ENCODE results near the gene NUBP2. TPM values are rescaled to one million over a fixed set of nuclear protein-coding genes. Genes with fewer than 3 reads are reported as not detected.
"Not testable (repeated sequence)": the region's sequence is repeated elsewhere in the genome, so short reads cannot be mapped to it uniquely, and the experiment has no call there.

NUBP2 gene
- total RNA-seq, 1 donor from 2014 or later: 114 TPM

DNA sequence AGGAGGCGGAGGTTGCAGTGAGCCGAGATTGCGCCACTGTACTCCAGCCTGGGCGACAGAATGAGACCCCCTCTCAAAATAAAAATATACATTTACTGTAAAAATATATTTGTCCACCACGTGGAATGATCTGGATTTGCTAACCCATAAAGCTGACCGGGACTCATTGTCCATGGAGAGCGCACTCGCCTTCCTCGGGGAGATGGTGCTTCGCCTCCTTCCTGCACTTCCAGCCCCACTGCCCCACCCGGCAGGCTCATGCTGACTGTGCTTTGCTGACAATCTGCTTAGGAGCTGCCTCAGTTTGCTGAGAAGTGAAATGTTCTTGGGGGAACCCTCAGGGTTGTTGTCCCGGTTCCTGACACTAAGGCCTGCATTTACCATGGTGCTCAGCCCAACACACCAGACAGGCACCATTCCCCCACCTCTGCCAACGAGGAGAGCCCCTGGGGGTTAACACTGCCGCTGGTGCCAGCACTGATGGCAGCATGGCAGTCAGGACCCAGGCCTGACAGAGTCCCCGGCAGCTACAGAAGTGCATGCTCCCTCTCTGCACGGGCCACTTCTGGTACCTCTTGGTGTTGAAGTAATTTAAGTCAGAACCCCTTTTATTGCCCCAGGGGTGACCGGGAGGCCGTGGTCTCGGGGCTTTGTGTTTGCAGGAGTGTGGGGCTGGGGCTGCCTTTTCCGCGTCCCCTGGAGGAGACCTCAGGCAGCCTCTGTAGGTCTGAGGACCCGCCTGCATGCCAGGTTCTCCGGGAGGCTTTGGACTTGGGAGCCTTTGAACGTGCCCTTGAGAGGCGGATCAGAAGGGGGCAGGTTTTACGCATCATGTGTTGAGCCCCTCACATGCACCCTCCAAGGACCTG, 2.5 kb downstream of the NUBP2 start:
- no peak for DNase-seq (ENCODE audit: extremely low read depth, low read depth, low spot score)

DNA sequence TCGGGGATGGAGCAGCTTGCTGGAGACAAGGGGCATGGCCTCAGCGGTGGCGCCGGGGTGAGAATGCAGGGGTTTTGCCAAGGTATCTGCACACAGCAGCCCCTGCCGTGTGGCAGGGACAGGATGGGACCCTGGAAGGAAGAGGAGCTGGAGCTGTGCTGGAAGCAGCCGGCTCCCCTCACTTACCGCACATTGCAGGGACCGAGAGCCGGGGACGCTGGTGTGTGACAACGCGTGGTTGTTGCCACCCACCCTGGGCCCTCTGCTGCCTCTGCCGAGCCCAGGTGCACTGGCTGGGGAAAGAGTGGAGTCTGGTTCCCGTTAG, 3.0 kb downstream of the NUBP2 start:
- DNase-seq (ENCODE audit: extremely low read depth, low read depth, low spot score): no peak

DNA sequence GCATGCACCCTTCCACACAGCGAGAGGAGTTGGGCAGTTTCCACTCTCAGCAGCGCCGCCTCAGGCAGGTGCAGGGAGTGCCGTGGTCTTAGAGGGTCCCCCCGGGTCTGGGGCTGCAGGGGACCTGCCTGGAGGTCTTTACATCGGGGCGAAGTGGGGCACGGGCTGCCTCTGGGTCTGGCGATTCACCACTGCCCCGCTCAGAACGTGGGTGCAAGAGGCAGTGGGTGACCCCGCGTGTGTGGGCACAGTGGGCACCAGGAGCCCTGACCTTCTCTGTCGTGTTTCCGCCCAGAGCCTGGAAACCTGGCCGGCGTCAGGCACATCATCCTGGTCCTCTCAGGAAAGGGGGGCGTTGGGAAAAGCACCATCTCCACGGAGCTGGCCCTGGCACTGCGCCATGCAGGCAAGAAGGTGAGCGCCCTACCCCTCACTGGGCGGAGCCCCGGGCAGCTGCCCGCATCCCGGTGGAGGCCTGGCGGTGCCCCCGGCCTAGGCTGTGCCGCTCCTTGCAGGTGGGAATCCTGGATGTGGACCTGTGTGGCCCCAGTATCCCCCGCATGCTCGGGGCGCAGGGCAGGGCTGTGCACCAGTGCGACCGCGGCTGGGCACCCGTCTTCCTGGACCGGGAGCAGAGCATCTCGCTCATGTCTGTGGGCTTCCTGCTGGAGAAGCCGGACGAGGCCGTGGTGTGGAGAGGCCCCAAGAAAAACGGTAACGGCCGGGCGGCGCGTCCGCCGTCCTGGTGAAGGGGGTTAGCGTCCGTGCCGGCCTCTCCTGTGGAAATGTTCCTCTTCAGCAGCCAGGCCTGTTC, 3.7 kb downstream of the NUBP2 start:
- DNase-seq (ENCODE audit: extremely low read depth, low read depth, low spot score): no peak

DNA sequence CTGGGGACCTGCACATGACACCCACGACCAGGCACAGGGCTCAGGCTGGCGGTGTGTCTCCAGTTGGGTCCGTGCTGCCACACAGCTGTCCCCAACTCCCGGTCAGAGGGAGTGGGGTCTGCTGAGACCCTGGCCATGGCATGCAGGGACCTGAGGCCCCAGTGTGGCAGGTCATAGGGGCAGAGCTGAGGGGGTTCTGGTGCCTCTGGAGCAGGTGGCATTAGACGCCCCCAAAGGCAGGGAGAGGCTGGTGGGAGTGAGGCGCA, 4.2 kb downstream of the NUBP2 start:
- no peak for DNase-seq (ENCODE audit: extremely low read depth, low read depth, low spot score)

DNA sequence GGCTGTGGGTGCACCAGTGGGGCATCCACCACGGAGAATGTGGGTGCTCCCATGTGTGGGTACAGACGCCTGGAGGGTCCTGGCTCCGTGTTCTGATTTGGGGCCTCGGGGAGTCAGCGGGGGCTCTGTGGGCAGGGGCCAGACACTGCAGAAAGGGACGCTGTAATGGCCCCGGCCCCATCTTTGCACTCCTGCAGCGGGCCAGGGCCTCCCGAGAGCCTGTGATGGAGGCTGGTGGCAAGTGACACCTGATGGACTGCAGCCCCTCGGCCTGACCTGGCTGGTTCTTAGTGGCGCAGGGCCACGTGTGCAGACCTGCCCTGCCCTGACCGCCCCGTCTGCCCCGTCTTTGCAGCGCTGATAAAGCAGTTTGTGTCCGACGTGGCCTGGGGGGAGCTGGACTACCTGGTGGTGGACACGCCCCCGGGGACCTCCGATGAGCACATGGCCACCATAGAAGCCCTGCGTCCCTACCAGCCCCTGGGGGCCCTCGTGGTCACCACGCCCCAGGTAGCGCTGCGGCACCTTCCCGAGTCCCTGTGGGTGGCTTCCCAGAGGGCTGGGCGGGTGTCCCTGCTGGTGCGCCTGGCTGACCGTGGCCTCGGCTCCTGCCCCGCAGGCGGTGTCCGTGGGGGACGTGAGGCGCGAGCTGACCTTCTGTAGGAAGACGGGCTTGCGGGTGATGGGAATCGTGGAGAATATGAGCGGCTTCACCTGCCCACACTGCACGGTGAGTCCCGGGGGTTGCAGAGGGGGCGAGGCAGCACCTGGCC, 4.7 kb downstream of the NUBP2 start:
- no peak for DNase-seq (ENCODE audit: extremely low read depth, low read depth, low spot score)

DNA sequence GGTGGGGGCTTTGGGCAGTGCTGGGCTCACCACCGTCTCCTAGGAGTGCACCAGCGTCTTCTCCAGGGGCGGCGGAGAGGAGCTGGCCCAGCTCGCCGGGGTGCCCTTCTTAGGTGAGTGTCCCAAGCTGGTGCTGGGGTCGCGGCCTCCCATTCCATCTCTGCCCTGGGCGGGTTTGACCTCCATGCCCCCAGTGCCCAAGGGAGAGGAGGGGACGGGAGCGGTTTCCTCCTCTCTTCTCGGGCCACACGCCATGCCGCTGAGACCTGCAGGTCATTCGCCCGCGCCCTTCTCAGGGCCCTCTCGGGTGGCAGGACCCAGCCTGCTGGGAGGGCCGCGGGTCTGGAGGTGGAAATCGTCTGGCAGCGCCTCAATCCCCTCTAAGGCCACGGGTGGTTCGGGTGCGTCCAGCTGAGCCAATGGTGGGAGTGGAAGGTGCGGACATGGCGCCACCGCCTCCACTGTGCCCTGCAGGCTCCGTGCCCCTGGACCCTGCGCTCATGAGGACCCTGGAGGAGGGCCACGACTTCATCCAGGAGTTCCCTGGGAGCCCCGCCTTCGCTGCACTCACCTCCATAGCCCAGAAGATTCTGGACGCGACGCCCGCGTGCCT, 5.4 kb downstream of the NUBP2 start:
- DNase-seq (ENCODE audit: extremely low read depth, low read depth, low spot score): no peak

DNA sequence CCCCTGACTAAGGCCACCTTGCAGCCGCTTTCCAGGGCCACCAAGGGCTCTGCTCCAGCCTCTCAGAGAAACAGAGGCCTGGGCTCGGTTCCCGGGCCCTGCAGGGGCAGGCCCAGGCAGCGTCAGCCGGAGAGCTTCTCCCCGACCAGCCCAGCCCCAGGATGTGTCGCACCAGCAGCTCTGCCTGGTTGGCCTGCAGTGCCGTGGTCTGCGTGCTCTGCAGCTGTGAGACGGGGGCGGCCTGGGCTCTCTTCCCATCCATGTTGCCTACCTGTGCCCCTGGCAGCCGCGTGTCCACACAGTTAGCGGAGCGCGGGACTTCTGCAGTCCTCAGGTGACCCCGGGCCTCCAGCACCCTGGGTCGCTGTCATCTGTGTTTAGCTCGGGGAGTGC, 5.9 kb downstream of the NUBP2 start:
- no peak for DNase-seq (ENCODE audit: extremely low read depth, low read depth, low spot score)

DNA sequence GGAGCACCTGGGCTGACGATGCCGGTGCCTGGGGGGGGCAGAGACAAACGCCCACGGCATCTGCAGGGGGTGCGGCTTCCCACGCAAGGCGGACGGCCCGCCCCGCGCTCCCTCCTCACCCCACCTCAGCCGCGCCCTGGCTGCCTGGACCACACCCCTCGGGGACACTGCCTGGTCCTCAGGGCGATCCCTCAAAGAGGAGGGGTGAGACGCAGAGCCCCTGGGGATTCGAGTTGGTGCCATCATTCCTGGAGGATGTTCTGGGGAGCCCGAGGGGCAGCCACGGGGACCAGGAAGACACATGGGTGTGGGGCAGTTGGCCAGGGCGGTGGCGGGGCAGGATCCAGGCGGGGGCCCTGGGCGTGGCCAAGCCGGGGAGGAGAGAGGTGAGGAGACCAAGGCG, 6.9 kb downstream of the NUBP2 start:
- DNase-seq (ENCODE audit: extremely low read depth, low read depth, low spot score): no peak

DNA sequence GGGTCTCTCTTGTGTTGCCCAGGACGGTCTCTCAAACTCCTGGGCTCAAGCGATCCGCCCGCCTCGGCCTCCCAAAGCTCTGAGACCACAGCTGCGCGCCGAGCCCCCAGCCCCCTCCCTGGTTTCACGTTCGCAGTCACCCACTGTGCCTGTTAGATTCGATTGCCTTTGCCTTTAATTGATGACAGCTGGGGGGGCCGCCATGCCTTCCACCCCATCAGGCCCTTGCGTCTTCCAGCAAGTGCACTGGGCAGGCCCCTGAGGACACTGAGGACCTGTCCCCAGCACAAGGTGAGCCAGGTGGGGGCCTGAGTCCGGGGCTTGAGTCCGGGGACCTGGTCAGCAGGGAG, 7.5 kb downstream of the NUBP2 start:
- no peak for DNase-seq (ENCODE audit: extremely low read depth, low read depth, low spot score)

DNA sequence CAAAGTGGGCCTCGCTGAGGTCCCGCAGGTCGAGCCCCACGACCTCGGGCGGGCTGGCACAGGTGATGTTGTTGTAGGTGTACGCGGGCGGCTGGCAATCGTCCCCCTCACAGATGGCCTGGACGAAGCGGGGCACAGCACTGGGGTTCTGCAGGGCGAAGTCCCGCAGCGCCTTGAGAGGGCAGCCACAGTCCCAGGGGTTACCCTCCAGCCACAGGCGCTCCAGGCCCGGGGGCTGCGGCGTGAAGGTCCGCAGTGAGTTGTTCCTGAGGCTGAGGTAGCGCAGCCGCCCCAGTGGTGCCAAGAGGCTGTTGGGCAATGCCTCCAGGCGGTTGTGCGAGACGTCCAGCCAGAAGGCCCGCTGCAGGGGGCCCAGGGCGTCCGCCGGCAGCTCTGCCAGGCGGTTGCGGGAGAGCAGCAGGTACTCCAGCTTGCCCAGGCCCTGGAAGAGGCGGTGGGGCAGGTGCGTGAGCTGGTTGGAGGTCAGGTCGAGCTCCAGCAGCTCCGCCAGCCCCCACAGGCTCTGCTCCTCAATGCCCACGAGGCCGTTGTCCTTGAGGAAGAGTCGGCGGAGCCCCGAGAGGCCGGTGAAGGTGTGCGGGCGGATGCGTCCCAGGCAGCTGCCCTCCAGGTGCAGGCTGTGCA, 8.0 kb downstream of the NUBP2 start:
- DNase-seq (ENCODE audit: extremely low read depth, low read depth, low spot score): no peak

DNA sequence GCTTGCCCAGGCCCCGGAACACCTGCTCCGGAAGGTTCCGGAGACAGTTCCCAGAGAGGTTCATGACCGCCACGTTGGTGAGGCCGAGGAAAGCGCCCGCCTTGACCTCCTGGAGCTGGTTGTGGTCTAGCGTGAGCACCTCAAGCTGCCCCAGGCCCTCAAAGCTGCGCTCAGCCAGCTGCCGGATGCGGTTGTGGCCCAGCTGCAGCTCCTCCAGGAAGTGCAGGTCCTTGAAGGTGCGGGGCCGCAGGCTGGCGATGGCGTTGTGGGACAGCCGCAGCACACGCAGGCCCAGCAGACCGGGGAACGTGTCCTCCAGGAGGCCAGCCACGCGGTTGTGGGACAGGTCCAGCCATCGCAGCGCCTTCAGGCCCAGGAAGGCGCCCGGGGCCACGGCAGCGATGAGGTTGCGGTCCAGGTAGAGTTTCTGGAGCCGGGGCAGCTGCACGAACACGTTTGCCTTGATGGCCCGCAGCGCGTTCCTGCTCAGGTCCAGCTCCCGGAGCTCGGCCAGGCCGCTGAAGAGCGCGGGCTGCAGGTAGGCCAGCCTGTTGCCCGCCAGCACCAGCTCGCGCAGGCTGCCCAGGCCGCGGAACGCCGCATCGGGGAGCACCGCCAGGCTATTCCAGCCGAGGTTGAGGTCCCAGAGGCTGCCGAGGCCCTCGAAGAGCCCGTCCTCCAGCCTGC, 8.6 kb downstream of the NUBP2 start:
- no peak for DNase-seq (ENCODE audit: extremely low read depth, low read depth, low spot score)

DNA sequence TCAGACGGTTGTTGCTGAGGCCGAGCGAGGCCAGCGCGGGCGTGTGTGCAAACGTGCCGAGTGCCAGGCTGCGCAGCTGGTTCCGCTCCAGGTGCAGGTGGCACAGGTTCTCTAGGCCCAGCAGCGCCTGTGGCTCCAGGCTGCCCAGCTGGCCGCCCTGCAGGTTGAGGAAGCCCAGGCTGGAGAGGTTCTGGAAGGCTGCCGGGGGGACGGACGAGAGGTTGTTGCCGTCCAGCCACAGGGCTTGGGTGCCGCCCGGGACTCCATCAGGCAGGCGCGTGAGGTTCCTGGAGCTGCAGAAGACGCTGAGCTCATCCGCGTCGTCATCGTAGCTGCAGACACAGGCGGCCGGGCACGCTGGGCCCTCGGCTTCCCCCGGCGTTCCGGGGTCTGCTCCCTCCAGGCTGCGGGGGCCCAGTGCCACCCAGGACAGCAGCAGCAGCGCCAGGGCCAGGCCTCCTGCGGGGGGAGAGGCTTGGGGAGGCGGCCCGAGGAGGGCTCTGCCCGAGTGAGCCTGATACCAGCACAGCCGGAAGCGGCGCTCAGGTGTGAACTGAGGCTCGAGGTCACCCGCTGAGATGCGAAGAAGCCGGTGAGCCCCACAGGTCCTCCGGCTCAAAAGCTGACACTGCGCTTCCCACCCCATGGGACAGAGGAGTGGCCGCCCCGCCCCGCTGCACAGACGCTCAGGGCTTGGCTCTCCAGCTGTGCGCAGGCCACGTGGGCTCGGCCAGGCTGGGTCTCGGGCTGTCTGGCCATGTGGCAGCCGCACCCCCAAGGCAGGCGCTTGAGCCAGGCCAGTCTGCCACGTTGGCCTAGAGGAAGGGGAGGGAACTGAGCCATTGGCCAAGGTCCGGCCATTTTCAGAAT, 9.4 kb downstream of the NUBP2 start:
- DNase-seq (ENCODE audit: extremely low read depth, low read depth, low spot score): no peak

DNA sequence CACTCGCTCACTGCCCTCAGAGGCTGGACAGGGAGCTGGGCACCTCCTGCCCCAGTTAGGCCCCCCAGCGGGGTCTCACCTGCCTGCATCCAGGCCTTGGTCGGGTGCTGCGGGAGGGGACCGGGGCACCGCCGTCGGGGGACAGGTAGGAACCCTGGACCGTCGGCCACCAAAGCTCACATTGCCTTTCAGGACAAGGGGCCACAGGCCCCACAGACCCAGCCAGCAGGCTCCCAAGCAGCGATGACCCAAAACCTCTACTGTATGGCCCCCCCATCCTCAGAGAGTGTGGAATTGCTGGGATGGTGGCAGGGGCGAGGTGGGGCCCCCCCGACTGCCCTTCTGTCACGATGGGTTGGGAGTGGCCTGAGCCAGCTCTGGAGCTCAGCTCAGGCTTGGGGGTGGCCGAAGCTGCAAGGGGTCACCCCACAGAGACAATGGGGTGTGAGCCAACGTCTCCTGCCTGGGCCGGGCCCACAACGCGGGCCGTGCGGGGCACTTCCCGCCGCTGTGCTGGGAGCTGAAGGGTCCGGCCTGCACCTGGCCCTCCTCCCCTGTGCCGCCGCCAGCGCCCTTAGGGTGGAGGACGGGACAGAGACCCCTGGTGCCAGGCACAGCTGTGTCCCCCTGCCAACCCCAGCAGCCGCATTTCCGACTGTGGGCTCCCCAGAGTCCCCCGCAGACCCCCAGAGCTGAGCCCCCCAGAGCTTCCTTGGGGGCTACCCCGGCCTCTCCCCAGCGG, 10.2 kb downstream of the NUBP2 start:
- DNase-seq (ENCODE audit: extremely low read depth, low read depth, low spot score): no peak

DNA sequence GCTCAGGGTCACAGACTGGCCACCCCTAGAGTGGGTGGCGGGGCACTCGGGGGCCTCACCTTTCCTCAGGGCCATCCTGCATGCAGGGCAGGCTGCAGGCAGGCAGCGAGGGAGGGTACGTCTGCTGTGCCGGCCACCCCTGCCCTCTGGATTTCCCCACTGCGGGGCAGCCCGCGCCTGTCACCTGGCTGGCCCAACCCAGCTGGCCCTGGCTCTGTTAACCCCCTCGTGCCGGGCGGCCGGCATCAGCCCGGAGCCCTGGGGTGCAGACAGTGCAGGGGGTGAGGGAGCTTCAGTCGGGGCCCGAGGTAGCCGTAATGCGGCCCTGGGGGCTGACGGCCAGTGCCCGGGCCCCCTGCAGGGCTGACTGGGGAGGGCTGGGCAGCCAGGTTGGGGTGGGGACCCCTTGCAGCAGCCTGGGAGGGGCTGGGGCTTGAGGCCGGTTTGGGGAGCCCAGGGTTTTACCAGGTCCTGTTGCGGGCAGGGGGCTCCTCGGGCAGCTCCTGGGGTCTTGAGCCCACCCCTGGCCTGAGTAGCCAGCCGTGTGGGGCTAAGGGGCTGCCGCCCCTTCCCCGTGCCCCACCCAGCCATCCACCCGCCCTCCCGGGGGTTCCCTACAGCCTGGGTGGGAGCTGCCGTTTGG, 10.9 kb downstream of the NUBP2 start, which contains the start of gene IGFALS:
Gene IGFALS, minus strand, starts transcription at position 128 of the 643 bp plus-strand sequence. Its CDS starts 53 bp downstream, at position 75.
- DNase-seq (ENCODE audit: extremely low read depth, low read depth, low spot score): no peak

DNA sequence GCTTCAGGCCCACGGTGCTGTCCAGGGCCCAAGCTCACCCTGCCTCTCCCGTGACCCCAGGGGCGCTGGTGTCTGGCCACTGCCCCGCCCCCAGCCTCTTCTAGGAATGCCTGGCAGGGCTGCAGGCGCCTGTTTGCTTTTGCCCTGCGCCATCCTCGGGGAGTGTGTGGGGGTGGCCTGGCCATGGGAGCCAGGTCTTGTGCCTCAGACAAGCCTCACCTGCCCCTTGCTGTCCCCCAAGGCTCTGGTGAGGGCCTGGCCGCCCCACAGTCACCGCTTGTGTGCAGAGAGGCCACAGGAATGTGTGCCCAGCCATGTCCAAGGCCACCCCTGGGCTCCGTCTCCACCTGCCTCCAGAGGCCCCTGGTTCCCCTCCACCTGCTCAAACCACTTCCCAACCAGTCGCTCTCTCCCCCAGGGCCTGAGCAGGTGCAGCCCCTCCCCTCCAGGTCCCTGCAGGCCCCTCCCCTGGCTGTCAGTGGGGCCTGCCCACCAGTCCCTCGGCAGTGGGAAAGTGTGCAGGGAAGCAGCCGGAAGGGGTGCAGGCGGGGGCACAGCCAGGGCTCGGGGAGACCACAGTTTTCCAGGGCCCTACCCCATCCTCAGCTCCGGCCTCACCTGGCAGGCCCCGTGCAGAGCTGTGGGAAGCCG, 11.6 kb downstream of the NUBP2 start:
- DNase-seq (ENCODE audit: extremely low read depth, low read depth, low spot score): no peak

DNA sequence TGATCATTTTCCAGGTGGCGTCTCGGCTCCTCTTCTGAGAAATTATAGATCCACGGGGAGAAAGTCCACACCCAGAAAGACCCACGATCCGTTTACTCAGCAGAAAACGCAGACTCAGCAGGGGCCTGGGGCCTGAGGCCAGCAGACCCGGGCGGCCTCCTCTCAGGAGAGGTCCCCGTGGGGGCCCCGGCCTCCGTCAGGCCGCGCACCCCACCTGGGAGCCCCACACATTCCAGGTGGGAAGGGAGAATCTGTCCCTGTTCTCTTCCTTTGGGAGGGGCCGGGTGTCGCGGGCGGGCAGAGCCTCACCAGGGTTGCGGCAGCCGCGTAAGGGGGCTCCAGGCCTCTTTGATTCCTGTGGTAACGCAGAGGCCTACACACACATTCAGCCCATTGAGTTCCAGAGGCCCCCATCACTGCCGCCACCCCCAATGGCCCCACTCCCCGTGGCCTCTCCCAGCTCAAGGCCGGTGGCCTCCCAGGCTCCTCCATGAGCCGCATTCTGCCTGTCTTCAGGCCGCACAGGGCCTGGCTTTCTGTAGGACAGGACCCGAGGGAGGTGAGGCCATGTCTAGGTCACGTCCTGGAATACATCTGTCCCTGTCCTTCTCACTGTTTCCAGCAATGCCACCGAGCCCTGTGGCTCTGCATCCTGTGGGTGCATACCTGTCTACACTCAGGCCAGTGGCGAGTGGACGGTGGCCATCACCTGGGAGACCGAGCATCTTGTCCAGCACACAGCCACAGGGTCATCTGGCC, 12.3 kb downstream of the NUBP2 start:
- no peak for DNase-seq (ENCODE audit: extremely low read depth, low read depth, low spot score)

DNA sequence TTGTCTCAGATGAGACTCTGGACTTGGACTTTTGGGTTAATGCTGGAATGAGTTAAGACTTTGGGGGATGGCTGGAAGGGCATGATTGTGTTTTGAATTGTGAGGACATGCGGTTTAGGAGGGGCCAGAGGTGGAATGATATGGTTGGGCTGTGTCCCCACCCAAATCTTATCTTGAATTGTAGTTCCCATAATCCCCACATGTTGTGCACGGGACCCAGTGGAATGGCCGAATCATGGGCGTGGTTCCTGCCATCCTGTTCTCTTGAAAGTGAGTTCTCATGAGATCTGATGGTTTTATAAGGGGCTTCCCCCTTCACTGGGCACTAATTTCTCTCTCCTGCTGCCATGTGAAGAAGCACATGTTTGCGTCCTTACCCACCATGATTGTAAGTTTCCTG, 16.5 kb downstream of the NUBP2 start:
- DNase-seq (ENCODE audit: extremely low read depth, low read depth, low spot score): not testable (repeated sequence)

Measured in glomerular endothelial cell (primary cell).